ENCODE data around the gene LHFPL5. TPM values are rescaled to one million over a fixed set of nuclear protein-coding genes. Genes with fewer than 3 reads are reported as not detected.

Gene LHFPL5
- total and polyA plus RNA-seq, 2 of the 13 experiments (the other 11 are each of a cell fraction or from before 2014, with no cell fraction given) = 0.03 TPM; not detected in 1

GRCh38 chr6:35795453-35796071, 9.6 kb upstream of the LHFPL5 start:
- no peak for DNase-seq (ENCODE audit: low spot score)
- Histone ChIP-seq H3K9me3 (ENCODE audit: low read length) (no peaks in the 10 kb centered on the region), H3K9ac (ENCODE audit: insufficient read depth, low read depth, low read length) (no peak overlapping the region), H3K4me1 (ENCODE audit: insufficient read depth, low read length) (no peaks in the 10 kb centered on the region), H3K4me3 (replicated peaks in 1 of 3; ENCODE audit: insufficient read depth in 1 of 3, low read depth in 2 of 3, low read length in 3 of 3) (no peak overlapping the region), H3K36me3 (replicated peaks in 1 of 2; ENCODE audit: control insufficient read depth in 1 of 2, insufficient read depth in 2 of 2, low read length in 2 of 2) (no peaks in the 10 kb centered on the region), H3K27me3 (ENCODE audit: control insufficient read depth in 1 of 2, insufficient read depth in 2 of 2, low read length in 2 of 2) (peaks cover 1 to 19% of the 10 kb centered on the region in 2 experiments; a peak in 3 of 5 replicates), H4K20me1 (ENCODE audit: insufficient read depth, low read length) (no peaks in the 10 kb centered on the region), H2AFZ (ENCODE audit: low read length) (no peak overlapping the region), H3K27ac (ENCODE audit: extremely low read length, insufficient read depth, low read length) (no peak overlapping the region), H3K4me2 (ENCODE audit: low read depth, low read length) (no peak overlapping the region), H3K79me2 (ENCODE audit: insufficient read depth, low read length) (no peaks in the 10 kb centered on the region)
- no peak for ATAC-seq
- TF ChIP-seq CHD4 (IDR thresholded peaks at IDR 0.05; ENCODE audit: borderline replicate concordance, low read length) (no peak), ZNF629 (CRISPR knock-in tag; conservative IDR thresholded peaks at IDR 0.05) (peak; percentile 48; the same call in 1 of the 2 replicates)
- no peak for FAIRE-seq
- ChIA-PET POLR2A (no interaction called here), CTCF (ENCODE audit: low intra/inter-chr PET ratio, low total read pairs) (no interaction called here)
- no TSS peak for BruUV-seq (replicated peaks)
- 38% methylated on average over 9 of the region's 11 CpGs for WGBS (ENCODE audit: low lambda C conversion rate)
- in situ Hi-C loops (cut with HindIII; ENCODE audit: extremely low pct_ligation_motif_present, low pct_unique_long_range_greater_than_20kb) = no loop called here
- intact Hi-C loops (cut with micrococcal nuclease; ENCODE audit: unreplicated experiment) = no loop called here

GRCh38 chr6:35796236-35796635, 8.9 kb upstream of the LHFPL5 start:
- POLR2A ChIA-PET = no interaction called here
- Histone ChIP-seq H3K9me3 (ENCODE audit: low read length) (no peaks in the 10 kb centered on the region), H2AFZ (ENCODE audit: low read length) (no peak overlapping the region), H3K4me2 (ENCODE audit: low read depth, low read length) (no peak overlapping the region), H3K9ac (ENCODE audit: insufficient read depth, low read depth, low read length) (no peak overlapping the region), H3K36me3 (replicated peaks in 1 of 2; ENCODE audit: control insufficient read depth in 1 of 2, insufficient read depth in 2 of 2, low read length in 2 of 2) (no peaks in the 10 kb centered on the region), H3K79me2 (ENCODE audit: insufficient read depth, low read length) (no peaks in the 10 kb centered on the region), H4K20me1 (ENCODE audit: insufficient read depth, low read length) (no peaks in the 10 kb centered on the region), H3K27ac (ENCODE audit: extremely low read length, insufficient read depth, low read length) (no peak overlapping the region), H3K27me3 (ENCODE audit: control insufficient read depth in 1 of 2, insufficient read depth in 2 of 2, low read length in 2 of 2) (peaks cover 1 to 15% of the 10 kb centered on the region in 2 experiments; a peak in 3 of 5 replicates), H3K4me1 (ENCODE audit: insufficient read depth, low read length) (no peaks in the 10 kb centered on the region), H3K4me3 (replicated peaks in 1 of 3; ENCODE audit: insufficient read depth in 1 of 3, low read depth in 2 of 3, low read length in 3 of 3) (no peak overlapping the region)
- CTCF ChIA-PET (ENCODE audit: low intra/inter-chr PET ratio, low total read pairs) = no interaction called here
- intact Hi-C loops (cut with micrococcal nuclease; ENCODE audit: unreplicated experiment) (no loop called here), in situ Hi-C loops (cut with HindIII; ENCODE audit: extremely low pct_ligation_motif_present, low pct_unique_long_range_greater_than_20kb) (no loop called here)
- WGBS (ENCODE audit: low lambda C conversion rate) = 39% methylated on average over 4 of the region's 4 CpGs
- no peak for FAIRE-seq
- no peak for ATAC-seq
- no TSS peak for BruUV-seq (replicated peaks)
- DNase-seq (ENCODE audit: low spot score) = no peak
- TF ChIP-seq ZNF414 (CRISPR knock-in tag; IDR thresholded peaks at IDR 0.05) = no peak
- TF ChIP-seq RARG (CRISPR knock-in tag; IDR thresholded peaks at IDR 0.05; ENCODE audit: low read depth) = no peak
- no peak for TF ChIP-seq XBP1 (CRISPR knock-in tag; IDR thresholded peaks at IDR 0.05)
- no peak for TF ChIP-seq ZNF510 (CRISPR knock-in tag; IDR thresholded peaks at IDR 0.05; ENCODE audit: low read depth)
- TF ChIP-seq ZNF75D (CRISPR knock-in tag; IDR thresholded peaks at IDR 0.05; ENCODE audit: borderline replicate concordance) = no peak
- TF ChIP-seq ZNF703 (CRISPR knock-in tag; IDR thresholded peaks at IDR 0.05; ENCODE audit: borderline replicate concordance) = no peak
- no peak for TF ChIP-seq SRF (IDR thresholded peaks at IDR 0.05; ENCODE audit: low read depth, low read length)
- TF ChIP-seq BATF2 (CRISPR knock-in tag; IDR thresholded peaks at IDR 0.05) = no peak
- TF ChIP-seq ZC3H13 (CRISPR knock-in tag; IDR thresholded peaks at IDR 0.05) = no peak
- no peak for TF ChIP-seq NFYC (CRISPR knock-in tag; IDR thresholded peaks at IDR 0.05)
- no peak for TF ChIP-seq PCBP2 (optimal IDR thresholded peaks at IDR 0.05; ENCODE audit: low read depth, low read length, poor library complexity, severe bottlenecking)
- TF ChIP-seq E2F1 (CRISPR knock-in tag; IDR thresholded peaks at IDR 0.05) = no peak
- no peak for TF ChIP-seq GRHL1 (CRISPR knock-in tag; conservative IDR thresholded peaks at IDR 0.05)
